Subcutaneous adipose tissue (tissue), 4 donors: Measurements from ENCODE around the gene RGL1. TPM values are rescaled to one million over a fixed set of nuclear protein-coding genes. Genes with fewer than 3 reads are reported as not detected.

Experiments
- total RNA-seq, 4 donors: library from RNA; depleted of rRNA; stranded (reverse); fragments of >200 nt; gene quantifications; one replicate each; pipeline ENCODE4 v1.1.0, GENCODE V29; 2016
- TF ChIP-seq, protein P1 (sequence below): fragments of 450-650 bp; IDR thresholded peaks from one replicate; pipeline ENCODE4 v1.5.1; 2016; ENCODE audit warnings: low read depth, mild to moderate bottlenecking, control low read depth, antibody characterized with exemption, moderate library complexity

Gene RGL1
- total RNA-seq, 4 donors from 2014 or later = 41.8 to 81.8 (median 59.0) TPM

DNA sequence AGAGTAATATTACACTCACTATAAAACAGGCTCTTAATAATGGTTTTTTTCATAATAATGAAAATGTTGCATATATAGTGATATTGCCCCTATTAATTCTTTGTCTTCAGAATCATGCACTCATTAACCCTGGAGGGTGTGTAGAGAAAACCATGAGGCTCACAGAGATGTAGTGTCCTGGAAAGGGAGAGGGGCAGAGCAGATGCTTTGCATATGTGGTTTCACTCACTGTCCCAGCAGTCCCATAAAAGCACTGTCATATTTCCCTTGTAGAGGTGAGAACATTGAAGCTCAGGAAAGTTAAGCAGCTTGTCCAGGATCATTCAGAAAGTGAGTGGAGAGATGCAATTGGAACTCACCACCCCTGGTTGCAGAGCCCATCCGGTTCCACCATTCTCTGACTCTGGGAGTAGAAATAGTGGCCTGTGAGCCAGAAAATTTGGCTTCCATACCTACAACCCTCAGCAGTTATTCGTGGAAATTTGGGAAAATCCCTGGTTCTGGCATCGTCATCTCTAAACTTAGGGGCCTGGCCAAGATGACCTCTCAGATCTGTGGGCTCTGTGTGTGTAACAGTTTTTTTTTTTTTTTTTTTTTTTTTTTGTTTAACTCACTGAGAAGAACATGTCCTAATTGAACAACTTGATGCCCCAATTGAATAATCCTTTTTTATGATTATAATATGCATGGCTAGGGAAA is 86.4 kb downstream of the RGL1 start:
- TF ChIP-seq, protein P1, sequence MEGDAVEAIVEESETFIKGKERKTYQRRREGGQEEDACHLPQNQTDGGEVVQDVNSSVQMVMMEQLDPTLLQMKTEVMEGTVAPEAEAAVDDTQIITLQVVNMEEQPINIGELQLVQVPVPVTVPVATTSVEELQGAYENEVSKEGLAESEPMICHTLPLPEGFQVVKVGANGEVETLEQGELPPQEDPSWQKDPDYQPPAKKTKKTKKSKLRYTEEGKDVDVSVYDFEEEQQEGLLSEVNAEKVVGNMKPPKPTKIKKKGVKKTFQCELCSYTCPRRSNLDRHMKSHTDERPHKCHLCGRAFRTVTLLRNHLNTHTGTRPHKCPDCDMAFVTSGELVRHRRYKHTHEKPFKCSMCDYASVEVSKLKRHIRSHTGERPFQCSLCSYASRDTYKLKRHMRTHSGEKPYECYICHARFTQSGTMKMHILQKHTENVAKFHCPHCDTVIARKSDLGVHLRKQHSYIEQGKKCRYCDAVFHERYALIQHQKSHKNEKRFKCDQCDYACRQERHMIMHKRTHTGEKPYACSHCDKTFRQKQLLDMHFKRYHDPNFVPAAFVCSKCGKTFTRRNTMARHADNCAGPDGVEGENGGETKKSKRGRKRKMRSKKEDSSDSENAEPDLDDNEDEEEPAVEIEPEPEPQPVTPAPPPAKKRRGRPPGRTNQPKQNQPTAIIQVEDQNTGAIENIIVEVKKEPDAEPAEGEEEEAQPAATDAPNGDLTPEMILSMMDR = no peak

DNA sequence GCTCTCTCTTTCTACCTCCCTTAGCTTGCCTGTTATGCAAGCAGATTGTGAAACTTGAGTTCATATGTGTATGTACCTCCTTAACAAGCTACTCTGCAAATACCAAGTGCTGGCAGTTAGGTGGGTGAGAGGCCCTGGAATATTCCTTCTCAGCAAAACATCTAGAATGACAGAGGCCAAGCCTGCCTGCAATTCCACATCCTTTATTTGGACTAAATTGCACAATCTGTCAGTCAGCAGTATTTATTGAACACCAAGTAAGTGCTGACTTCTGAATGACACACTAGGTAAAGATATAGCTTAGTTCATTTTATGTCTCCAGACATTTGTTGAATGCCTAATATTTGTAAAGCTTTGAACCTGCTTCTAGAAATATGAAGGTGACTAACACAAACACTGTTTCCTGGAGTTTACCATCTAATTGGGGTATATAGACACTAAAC is 87.5 kb downstream of the RGL1 start:
- TF ChIP-seq, protein P1 = no peak

DNA sequence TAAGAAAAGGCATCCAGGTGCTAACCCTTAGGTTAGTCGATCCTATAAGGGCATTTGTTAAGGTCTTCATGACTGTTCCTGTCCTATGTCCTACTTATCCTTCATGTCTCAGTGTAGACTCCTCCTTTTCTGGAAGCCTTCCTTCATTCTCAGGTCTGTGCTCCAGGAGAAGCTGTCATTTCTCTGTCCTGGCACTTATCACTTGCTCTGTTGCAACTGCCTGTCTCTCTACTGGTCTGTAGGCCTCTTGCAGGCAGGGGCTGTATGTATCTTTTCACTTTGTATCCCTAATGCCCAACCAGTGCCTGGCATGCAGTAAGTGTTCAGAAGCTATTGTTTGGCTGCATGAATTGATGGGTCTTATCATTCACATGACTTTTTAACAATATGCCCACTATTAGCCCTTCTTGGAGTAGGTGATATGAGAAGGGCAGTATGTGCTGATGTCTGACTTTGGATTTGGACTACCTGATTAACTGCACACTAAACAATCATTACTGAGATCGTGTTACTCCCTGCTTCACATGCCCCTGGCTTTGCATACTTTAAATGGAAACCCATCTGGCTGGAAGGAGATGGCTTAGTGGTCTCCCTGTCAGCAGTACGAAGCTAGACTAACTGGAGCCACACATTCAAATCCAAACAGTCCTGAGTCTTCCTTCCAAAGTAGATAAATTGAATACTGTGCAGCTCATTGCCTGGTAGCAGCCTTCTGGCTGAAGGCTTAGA is 88.8 kb downstream of the RGL1 start:
- TF ChIP-seq, protein P1 = no peak

DNA sequence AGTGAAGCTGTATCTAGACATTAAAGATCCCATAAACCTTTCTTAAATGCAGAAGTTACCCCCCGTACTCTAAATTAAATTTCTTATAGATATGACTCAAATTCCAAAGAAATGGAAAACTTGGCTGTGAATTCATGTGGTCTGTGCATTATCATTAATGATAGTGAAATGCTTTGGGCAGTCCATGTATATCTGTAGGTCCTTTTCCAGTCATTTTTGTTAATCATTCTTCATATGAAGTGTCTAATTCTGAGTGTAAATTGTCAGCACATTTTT is 89.3 kb downstream of the RGL1 start:
- TF ChIP-seq, protein P1 = no peak

DNA sequence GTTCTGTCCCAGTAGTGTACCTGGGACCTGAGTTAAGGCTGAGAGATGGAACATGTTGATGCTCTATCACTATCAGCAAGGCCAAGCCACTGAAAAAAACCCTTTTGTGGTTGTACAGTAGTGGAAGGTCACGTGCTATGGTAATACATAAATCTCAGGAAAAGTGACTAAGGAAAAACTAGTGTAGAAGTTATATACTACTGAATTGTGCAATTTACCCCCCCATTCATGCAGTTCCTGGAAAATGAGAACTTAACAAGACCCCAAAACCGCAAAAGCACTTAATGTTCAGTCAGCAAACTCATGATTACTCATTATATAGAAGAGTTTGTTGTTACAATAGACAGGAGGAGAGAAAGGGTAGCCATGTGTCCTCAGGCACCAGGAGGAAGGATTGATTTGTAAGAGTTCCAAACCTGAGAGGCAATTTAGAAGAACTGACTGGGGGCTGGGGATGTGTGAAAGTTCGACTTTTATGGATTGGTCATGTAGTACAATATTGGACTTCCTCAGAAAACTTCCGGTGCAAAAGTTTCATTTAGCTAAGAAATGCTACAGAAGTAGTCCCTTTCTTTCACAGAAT is 91.6 kb downstream of the RGL1 start:
- TF ChIP-seq, protein P1 = no peak

DNA sequence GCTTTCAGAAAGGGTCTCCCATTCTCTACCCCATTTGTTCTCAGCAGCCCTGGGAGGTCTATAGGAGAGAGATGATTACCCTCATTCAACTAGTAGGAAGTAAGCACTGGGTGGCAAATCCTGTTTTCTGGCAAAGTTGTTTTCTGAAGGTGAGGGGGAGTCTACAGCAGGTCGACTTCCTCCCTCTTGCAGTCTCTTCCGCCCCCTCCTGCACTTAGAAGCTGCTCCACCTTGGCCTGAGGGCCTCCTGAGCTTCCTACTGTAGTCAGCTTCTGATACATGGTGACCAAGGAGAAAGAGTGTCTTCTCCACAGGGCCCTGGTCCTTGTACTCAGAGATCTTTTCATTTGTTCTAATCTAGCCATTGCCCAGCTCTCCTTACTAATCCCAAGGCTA is 93.1 kb downstream of the RGL1 start:
- TF ChIP-seq, protein P1 = no peak

DNA sequence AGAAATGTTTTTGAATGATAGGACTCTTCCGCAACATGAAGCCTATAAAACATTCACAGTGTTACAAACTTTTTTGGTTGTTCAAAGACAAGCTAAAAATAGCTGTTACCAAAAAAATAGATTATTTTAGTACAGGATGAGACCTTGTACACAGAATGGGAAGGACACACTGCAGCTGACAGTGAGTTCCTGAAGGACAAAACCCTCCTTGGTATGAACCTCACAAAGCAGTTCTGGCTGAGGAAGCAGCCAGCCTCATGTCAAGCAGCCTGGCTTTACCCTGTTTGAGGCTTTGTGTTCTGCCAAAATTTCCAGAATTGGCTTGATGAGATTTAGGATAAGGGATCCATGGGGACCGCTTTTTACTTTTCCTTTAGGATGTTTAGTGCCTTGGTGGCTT is 93.7 kb downstream of the RGL1 start:
- TF ChIP-seq, protein P1 = no peak
